ENCODE measurements around the gene CNTRL.

DNA sequence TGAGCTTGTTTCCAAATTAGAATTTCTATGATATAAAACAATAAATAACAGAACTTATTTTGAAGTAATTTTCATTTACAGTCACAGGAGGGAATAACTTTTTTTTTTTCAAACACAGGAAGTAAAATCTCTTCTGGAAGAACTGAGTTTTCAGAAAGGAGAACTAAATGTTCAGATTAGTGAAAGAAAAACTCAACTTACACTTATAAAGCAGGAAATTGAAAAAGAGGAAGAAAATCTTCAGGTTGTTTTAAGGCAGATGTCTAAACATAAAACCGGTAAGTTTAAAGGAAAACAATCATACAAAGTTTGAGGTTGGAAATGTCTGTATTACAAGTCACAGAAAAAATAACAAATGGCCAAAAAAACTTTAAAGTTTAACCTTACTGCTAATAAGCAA lies 85.3 kb downstream of the CNTRL start:
- TF ChIP-seq CTCF (IDR thresholded peaks at IDR 0.05; ENCODE audit: poor library complexity) (no peak), EZH2 (IDR thresholded peaks at IDR 0.05; ENCODE audit: borderline replicate concordance) (no peak), EZH2phosphoT487 (IDR thresholded peaks at IDR 0.05; ENCODE audit: low read depth, severe bottlenecking, unreplicated experiment) (no peak)

Data from hepatocyte (in vitro differentiated cells).